Measurements from ENCODE around the gene PTPRT. TPM values are rescaled to one million over a fixed set of nuclear protein-coding genes. Genes with fewer than 3 reads are reported as not detected.

The PTPRT gene
- total RNA-seq, 1 experiment from 2014 or later: not detected

DNA sequence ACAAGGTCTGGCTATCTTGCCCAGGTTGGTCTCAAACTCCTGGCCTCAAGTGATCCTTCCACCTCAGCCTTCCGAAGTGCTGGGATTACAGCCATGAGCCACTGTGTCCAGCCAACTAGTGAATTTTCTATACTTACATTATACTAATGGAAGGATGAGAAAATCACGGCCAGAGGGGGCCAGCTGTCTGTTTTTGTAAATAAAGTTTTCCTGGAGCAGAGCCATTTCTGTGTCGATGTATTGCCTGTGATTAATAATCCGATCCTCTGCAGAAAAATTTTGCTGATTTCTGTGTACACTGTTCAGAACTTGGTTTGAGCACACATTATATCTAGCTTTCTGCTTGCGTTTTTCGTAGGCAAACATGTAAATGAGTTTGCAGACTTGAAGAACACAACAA lies 28.8 kb downstream of the PTPRT start (continued):
- TF ChIP-seq POLR2AphosphoS5 (IDR thresholded peaks at IDR 0.05; ENCODE audit: low read depth, low read length) (no peak), ZNF274 (IDR thresholded peaks at IDR 0.05; ENCODE audit: low read depth, low read length) (no peak), JUND (IDR thresholded peaks at IDR 0.05) (no peak), FOSL1 (IDR thresholded peaks at IDR 0.05; ENCODE audit: low read depth) (no peak), EZH2 (IDR thresholded peaks at IDR 0.05) (no peak), SP1 (IDR thresholded peaks at IDR 0.05; ENCODE audit: low read depth) (no peak), ATF3 (IDR thresholded peaks at IDR 0.05) (no peak), SRF (IDR thresholded peaks at IDR 0.05; ENCODE audit: low read depth) (no peak), TCF7L2 (IDR thresholded peaks at IDR 0.05; ENCODE audit: borderline replicate concordance, extremely low read depth, insufficient read depth, insufficient read length) (no peak), POLR2A (IDR thresholded peaks at IDR 0.05; ENCODE audit: borderline replicate concordance, extremely low read depth, insufficient read depth, insufficient read length) (no peak)

DNA sequence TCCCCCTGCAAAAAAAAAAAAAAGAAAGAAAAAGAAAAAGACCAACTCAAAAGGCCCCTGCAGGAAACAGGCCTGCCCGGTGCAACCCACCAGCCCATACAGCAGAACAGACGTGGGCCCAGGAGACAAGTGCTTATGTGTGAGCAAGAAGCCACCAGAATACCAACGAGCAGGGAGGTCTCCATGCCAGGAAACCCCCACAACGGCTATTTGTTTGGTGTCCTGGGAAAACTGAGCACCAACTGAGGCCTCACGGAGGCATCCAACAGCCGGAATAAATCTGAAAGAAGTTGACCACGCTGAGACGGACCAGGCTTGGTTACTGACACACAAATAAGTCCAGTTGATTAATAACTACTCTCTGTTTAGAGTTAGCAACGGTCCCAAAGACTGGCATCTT lies 29.7 kb downstream of the PTPRT start:
- no peak overlapping the region for H3K27ac ChIP-seq (ENCODE audit: low read depth, low read length)
- no peaks in the 10 kb centered on the region for H3K9me2 ChIP-seq (ENCODE audit: insufficient read depth)
- no peaks in the 10 kb centered on the region for H3K4me1 ChIP-seq (ENCODE audit: control insufficient read depth in 1 of 2, insufficient read depth in 2 of 2, low read length in 2 of 2)
- intact Hi-C loops (cut with micrococcal nuclease): no loop called here
- no peak for ATAC-seq
- H3K79me2 ChIP-seq (ENCODE audit: insufficient read depth, low read length): no peaks in the 10 kb centered on the region
- DNase-seq (ENCODE audit: low read depth, low spot score): no peak
- H4K20me1 ChIP-seq (ENCODE audit: insufficient read depth): no peaks in the 10 kb centered on the region
- TF ChIP-seq RAD21 (IDR thresholded peaks at IDR 0.05; ENCODE audit: low read depth) (no peak), ATF3 (IDR thresholded peaks at IDR 0.05) (no peak), ZNF274 (IDR thresholded peaks at IDR 0.05; ENCODE audit: low read depth, low read length) (no peak), YY1 (IDR thresholded peaks at IDR 0.05; ENCODE audit: extremely low read depth, insufficient replicate concordance, low read depth, low read length) (no peak), SP1 (IDR thresholded peaks at IDR 0.05; ENCODE audit: low read depth) (no peak), FOSL1 (IDR thresholded peaks at IDR 0.05; ENCODE audit: low read depth) (no peak)
- no peak overlapping the region for H3K4me2 ChIP-seq (ENCODE audit: low read length)
- no peaks in the 10 kb centered on the region for H3K27me3 ChIP-seq (ENCODE audit: insufficient read depth, low read length)
- POLR2A ChIA-PET: no interaction called here
- no TSS peak for BruUV-seq (replicated peaks)
- H3K9me3 ChIP-seq (ENCODE audit: control insufficient read depth in 1 of 2, insufficient read depth in 1 of 2, low read depth in 1 of 2, low read length in 2 of 2): peaks cover 0 to 6% of the 10 kb centered on the region in 2 experiments; a peak in 1 of 4 replicates
- no peaks in the 10 kb centered on the region for H3K36me3 ChIP-seq (ENCODE audit: control insufficient read depth in 1 of 2, insufficient read depth in 2 of 2, low read length in 2 of 2)
- H2AFZ ChIP-seq (ENCODE audit: low read depth, low read length, poor library complexity, severe bottlenecking): no peak overlapping the region
- CTCF ChIA-PET: no interaction called here
- RAD21 ChIA-PET (ENCODE audit: low non-redundant PET in 1 of 2, low total read pairs in 2 of 2, uncharacterized antibody in 2 of 2, unreplicated experiment in 2 of 2): no interaction called here
- no peak overlapping the region for H3K9ac ChIP-seq (ENCODE audit: low read length)
- H3K4me3 ChIP-seq (replicated peaks in 1 of 2; ENCODE audit: low read depth in 1 of 2, low read length in 2 of 2): no peak overlapping the region

All from HCT116 (cell line).